Heart left ventricle (tissue), 16 donors: ENCODE measurements around the gene PRKAR1B. TPM values are rescaled to one million over a fixed set of nuclear protein-coding genes. Genes with fewer than 3 reads are reported as not detected.
"Not testable (repeated sequence)": the region's sequence is repeated elsewhere in the genome, so short reads cannot be mapped to it uniquely, and the experiment has no call there.

ENCODE experiments used
- ATAC-seq, 4 donors: fragments of 200-7000 bp; cut with Tn5 transposase; one replicate each; pipeline ENCODE4 v1.9.1; 2020 to 2022; ENCODE audit warnings: moderate library complexity in 4 of 4, mild to moderate bottlenecking in 3 of 4, moderate number of reproducible peaks in 1 of 4
- DNase-seq, 5 donors: peaks; one replicate each; pipeline ENCODE4 v3.0.0-alpha.2; 2020
- H3K27ac ChIP-seq, 12 donors: fragments of 200-600 bp; sonication (generic) in 4 of 12; one replicate each; pipeline versions ENCODE4 v1.5.0 to v1.8.0; 2016 to 2022; ENCODE audit warnings: mild to moderate bottlenecking in 2 of 12
- H3K27me3 ChIP-seq, 9 donors: fragments of 200-600 bp; sonication (generic) in 2 of 9; one replicate each; pipeline versions ENCODE4 v1.5.1 to v1.8.0; 2016 to 2022; ENCODE audit warnings: mild to moderate bottlenecking in 3 of 9
- H3K36me3 ChIP-seq, 9 donors: fragments of 200-600 bp; sonication (generic) in 2 of 9; one replicate each; pipeline versions ENCODE4 v1.5.0 to v1.8.0; 2018 to 2022; ENCODE audit warnings: mild to moderate bottlenecking in 2 of 9
- H3K4me1 ChIP-seq, 12 donors: fragments of 200-600 bp; sonication (generic) in 4 of 12; one replicate each; pipeline versions ENCODE4 v1.5.0 to v1.8.0; 2016 to 2022; ENCODE audit warnings: mild to moderate bottlenecking in 3 of 12
- H3K4me3 ChIP-seq, 12 donors: fragments of 200-600 bp; sonication (generic) in 4 of 12; one replicate each; pipeline versions ENCODE4 v1.5.0 to v1.8.0; 2017 to 2022; ENCODE audit warnings: mild to moderate bottlenecking in 9 of 12, moderate library complexity in 4 of 12
- H3K9me3 ChIP-seq, 12 donors: fragments of 200-600 bp; sonication (generic) in 4 of 12; one replicate each; pipeline versions ENCODE4 v1.5.0 to v1.8.0; 2016 to 2022; ENCODE audit warnings: mild to moderate bottlenecking in 1 of 12
- CTCF ChIP-seq, 12 donors: fragments of 200-600 bp; sonication (generic) in 4 of 12; IDR thresholded peaks; one replicate each; pipeline versions ENCODE4 v1.5.0 to v1.8.0; 2018 to 2022; ENCODE audit warnings: antibody characterized with exemption in 12 of 12, mild to moderate bottlenecking in 5 of 12
- POLR2A ChIP-seq, 2 donors: fragments of 450-650 bp; IDR thresholded peaks; one replicate each; pipeline ENCODE4 v1.6.1; 2017; ENCODE audit warnings: antibody characterized with exemption in 2 of 2, mild to moderate bottlenecking in 2 of 2, moderate library complexity in 2 of 2
- WGBS, 4 donors: extraction: QIAGEN DNeasy Blood & Tissue Kit in 2 of 4; methylation state at CpG; one replicate each; pipeline versions ENCODE4 v1.1.5 to v1.1.7; 2013 to 2018; 5-methylcytosine and 5-hydroxymethylcytosine counted together
- intact Hi-C, 10 donors: fragments of 100-400 bp; cut with DNase I; formaldehyde crosslinking; loops; one replicate each; pipeline versions ENCODE4 v1.11.1 to v1.14.2; 2022
- polyA plus RNA-seq, 2 donors: library from polyadenylated mRNA; stranded (reverse); fragments of 200-250 nt; gene quantifications; one replicate each; pipeline ENCODE4 v1.2.3, GENCODE V29; 2013
- total RNA-seq, 9 donors: library from RNA; depleted of rRNA in 2 of 9; stranded (reverse); fragments of >200 nt in 2 of 9; fragmentation: NEBNext Ultra II Directional in 3 of 9; extraction: Animal tissue kit (Norgen Biotek cat#: 25700) in 3 of 9; gene quantifications; one replicate each; pipeline versions ENCODE4 v1.1.0 to v1.2.4, GENCODE V29; 2016 to 2023
- donor health status: ischemic (EF 13 %, LVEDD 7.1; RV severe dilation, severe dysfunction).
- donor health status: healthy with polysubstance abuse.
- donor health status: DM: no; HTN: yes; CAD: no.
- donor health status: DM: no; HTN: no; CAD: no.
- donor health status: ischemic (EF 25% LVEDD 6.9; RV normal size, moderate dysfunction).
- donor health status: ischemic (EF 25% LVEDD 5.7; RV mildly dilated, moderate dysfunction).
- donor health status: healthy.
- donor health status: DM: yes; HTN: yes; CAD: no.
- donor health status: ischemic (EF 35%, LVEDD 5.7; RV mildly dilated, moderate dysfunction).
- donor health status: nonischemic (EF 11% LVEDD 7.7; RV severe dilation, severe dysfunction).
- donor health status: DM: yes; HTN: yes; CAD: no.
- donor health status: PGD.
- donor health status: ischemic (EF 29% LVEDD 5.4; RV normal size, mild dysfunction).
- donor health status: nonischemic (EF 23%, LVEDD 6.1; RV moderate dilation, normal function).

Gene PRKAR1B
- total and polyA plus RNA-seq, 11 donors: 4.1 to 22.2 (median 17.9) TPM

- peaks cover 0 to 7% (median 3%) of the 10 kb centered on the region in 12 donors for H3K4me1 ChIP-seq
- 93 to 96% (median 94%) methylated on average over 42 to 49 of the region's 49 CpGs for WGBS, 4 donors
- peaks cover 3 to 72% (median 60%) of the 10 kb centered on the region in 9 donors for H3K36me3 ChIP-seq
- no peaks in the 10 kb centered on the region for H3K27me3 ChIP-seq
- DNase-seq (peak in 1 of 5 donors; percentile 56), ATAC-seq (peak in 1 of 4 donors; percentile 17)
- TF ChIP-seq POLR2A (IDR thresholded peaks at IDR 0.05) (no peak), CTCF (IDR thresholded peaks at IDR 0.05) (no peak)
- H3K4me3 ChIP-seq: no peak overlapping the region
- intact Hi-C loops: no loop called here
- no peak overlapping the region for H3K27ac ChIP-seq
- no peaks in the 10 kb centered on the region for H3K9me3 ChIP-seq
These were observed 27.7 kb upstream of the PRKAR1B start for GRCh38 chr7:754531-755412.

- ATAC-seq (no peak), DNase-seq (no peak)
- WGBS, 4 donors: 94 to 98% (median 96%) methylated on average over 17 of the region's 17 CpGs
- Histone ChIP-seq H3K36me3 (peaks cover 3 to 56% (median 47%) of the 10 kb centered on the region in 9 donors), H3K4me1 (peaks cover 0 to 20% (median 12%) of the 10 kb centered on the region in 12 donors), H3K27ac (no peak overlapping the region), H3K9me3 (no peaks in the 10 kb centered on the region), H3K27me3 (no peaks in the 10 kb centered on the region), H3K4me3 (no peak overlapping the region)
- intact Hi-C loops: no loop called here
- TF ChIP-seq CTCF (IDR thresholded peaks at IDR 0.05) (no peak), POLR2A (IDR thresholded peaks at IDR 0.05) (no peak)
These were observed 26.1 kb upstream of the PRKAR1B start for GRCh38 chr7:753190-753589.

- intact Hi-C loops, H3K4me3 ChIP-seq, H3K27me3 ChIP-seq, ATAC-seq, H3K27ac ChIP-seq, H3K9me3 ChIP-seq: not testable (repeated sequence)
- peaks cover 3 to 47% (median 38%) of the 10 kb centered on the region in 9 donors for H3K36me3 ChIP-seq
- peak in 1 of 5 donors; percentile 42 for DNase-seq
- H3K4me1 ChIP-seq: peaks cover 0 to 20% (median 12%) of the 10 kb centered on the region in 12 donors
- WGBS, 4 donors: 84 to 97% (median 92%) methylated on average over 33 of the region's 33 CpGs
These were observed 25.2 kb upstream of the PRKAR1B start for GRCh38 chr7:752256-752655.

GRCh38 chr7:751826-752225 lies 24.7 kb upstream of the PRKAR1B start:
- Histone ChIP-seq H3K27me3 (no peaks in the 10 kb centered on the region), H3K4me1 (peaks cover 0 to 22% (median 12%) of the 10 kb centered on the region in 12 donors), H3K9me3 (no peaks in the 10 kb centered on the region), H3K36me3 (peaks cover under 1 to 42% (median 34%) of the 10 kb centered on the region in 9 donors), H3K27ac (no peak overlapping the region), H3K4me3 (no peak overlapping the region)
- WGBS, 4 donors: 89 to 96% (median 91%) methylated on average over 15 of the region's 15 CpGs
- TF ChIP-seq POLR2A (IDR thresholded peaks at IDR 0.05) (no peak), CTCF (IDR thresholded peaks at IDR 0.05) (no peak)
- ATAC-seq: no peak
- intact Hi-C loops: no loop called here
- no peak for DNase-seq
